ENCODE results near the gene ADORA1. TPM values are rescaled to one million over a fixed set of nuclear protein-coding genes. Genes with fewer than 3 reads are reported as not detected.
A peak's percentile ranks its signal among the peaks of the same experiment; 100 is the strongest.

Gene ADORA1
- polyA plus RNA-seq, 10 donors = 1.9 to 7.7 (median 4.5) TPM

GRCh38 chr1:203210988-203211387 lies 83.5 kb downstream of the ADORA1 start:
- DNase-seq = no peak

- DNase-seq = no peak
Measured at GRCh38 chr1:203211812-203212211, 84.3 kb downstream of the ADORA1 start.

GRCh38 chr1:203213126-203213525 lies 85.6 kb downstream of the ADORA1 start:
- DNase-seq = no peak

GRCh38 chr1:203214871-203215270 lies 87.3 kb downstream of the ADORA1 start:
- DNase-seq = no peak

- no peak for DNase-seq
Measured at GRCh38 chr1:203215573-203215972, 88.0 kb downstream of the ADORA1 start.

GRCh38 chr1:203216274-203217138 lies 89.0 kb downstream of the ADORA1 start:
- DNase-seq = peak; percentile 59 to 86 (median 82)

Other genes with a start within 250 kb of the ADORA1 start
- gene RABIF, start 238.6 kb upstream of the ADORA1 start, polyA plus RNA-seq (ENCODE audit: insufficient read length in 10 of 10) = 1 to 10 TPM; 5.8 to 7.9 (median 7.2) TPM
- 10 to 100 TPM; 16.8 to 26.1 (median 20.7) TPM for gene KLHL12, start 200.5 kb upstream of the ADORA1 start, polyA plus RNA-seq (ENCODE audit: insufficient read length in 10 of 10)
- gene ADIPOR1, start 169.4 kb upstream of the ADORA1 start, polyA plus RNA-seq (ENCODE audit: insufficient read length in 10 of 10) = 100 to 1,000 TPM in 1 of 10 donors, 10 to 100 TPM in 9; 60.7 to 106 (median 70.6) TPM
- 10 to 100 TPM; 59.8 to 95.6 (median 73.7) TPM for gene CYB5R1, start 160.5 kb upstream of the ADORA1 start, polyA plus RNA-seq (ENCODE audit: insufficient read length in 10 of 10)
- gene TMEM183A, start 120.4 kb upstream of the ADORA1 start, polyA plus RNA-seq (ENCODE audit: insufficient read length in 10 of 10) = 10 to 100 TPM; 35.2 to 50.1 (median 39.5) TPM
- 10 to 100 TPM; 19.9 to 68.4 (median 43.9) TPM for gene PPFIA4, start 101.2 kb upstream of the ADORA1 start, polyA plus RNA-seq (ENCODE audit: insufficient read length in 10 of 10)
- 100 to 1,000 TPM; 263 to 409 (median 353) TPM for gene MYOG, start 41.7 kb upstream of the ADORA1 start, polyA plus RNA-seq (ENCODE audit: insufficient read length in 10 of 10)
- gene MYBPH, start 48.1 kb downstream of the ADORA1 start, polyA plus RNA-seq (ENCODE audit: insufficient read length in 10 of 10) = 100 to 1,000 TPM; 136 to 473 (median 236) TPM
- 1 to 10 TPM in 3 of 10 donors, under 1 TPM in 7; 0.24 to 1.2 (median 0.65) TPM for gene CHI3L1, start 59.0 kb downstream of the ADORA1 start, polyA plus RNA-seq (ENCODE audit: insufficient read length in 10 of 10)
- gene CHIT1, start 101.9 kb downstream of the ADORA1 start, polyA plus RNA-seq (ENCODE audit: insufficient read length in 10 of 10) = 1 to 10 TPM in 1 of 10 donors, under 1 TPM in 9; 0.28 to 1.0 (median 0.52) TPM
- gene BTG2, start 177.8 kb downstream of the ADORA1 start, polyA plus RNA-seq (ENCODE audit: insufficient read length in 10 of 10) = 100 to 1,000 TPM in 5 of 10 donors, 10 to 100 TPM in 5; 41.2 to 218 (median 92.7) TPM
- 100 to 1,000 TPM in 7 of 10 donors, 10 to 100 TPM in 3; 54.6 to 273 (median 164) TPM for gene FMOD, start 223.4 kb downstream of the ADORA1 start, polyA plus RNA-seq (ENCODE audit: insufficient read length in 10 of 10)

Data from muscle of back (tissue), 11 donors.